Measurements from ENCODE around the gene PDZD4.

GRCh38 chrX:153783378-153784013 lies 46.8 kb downstream of the PDZD4 start:
- TF ChIP-seq CTCF (IDR thresholded peaks at IDR 0.05) (no peak), POLR2A (IDR thresholded peaks at IDR 0.05) (no peak), EP300 (IDR thresholded peaks at IDR 0.05; ENCODE audit: low read depth) (no peak)

Measured in transverse colon (tissue), 3 donors.